SH-SY5Y (cell line): ENCODE results near the gene GADL1.

ENCODE experiments used
- GATA2 ChIP-seq: IDR thresholded peaks from 2 replicates; pipeline ENCODE4 v1.6.1; 2011; ENCODE audit warnings: mild to moderate bottlenecking, low read depth, low read length
- GATA3 ChIP-seq: IDR thresholded peaks from 2 replicates; pipeline ENCODE4 v1.6.1; 2011; ENCODE audit warnings: low read depth, mild to moderate bottlenecking, low read length, moderate library complexity

The GADL1 gene

DNA sequence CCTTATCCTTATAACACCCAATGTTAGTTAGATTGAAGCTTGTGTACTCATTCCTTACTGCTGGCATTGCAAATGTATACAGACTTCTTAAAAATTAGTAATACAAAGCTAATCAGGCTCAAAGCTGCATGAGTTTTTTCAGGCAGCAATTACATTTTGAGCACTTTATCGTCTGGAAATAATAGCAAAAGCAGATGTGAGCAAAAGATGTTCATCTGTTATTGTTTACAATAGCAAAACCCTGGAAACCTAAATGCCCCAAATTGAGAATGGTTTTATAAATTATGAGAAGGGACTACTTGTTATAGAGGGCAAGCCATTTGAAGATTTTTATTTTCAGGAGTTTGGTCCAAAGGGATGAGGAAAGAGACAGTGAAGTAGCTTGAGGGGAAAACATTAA lies 126.4 kb downstream of the GADL1 start:
- no peak for TF ChIP-seq GATA3
- no peak for TF ChIP-seq GATA2

- TF ChIP-seq GATA3 (no peak), GATA2 (no peak)
Observed at GRCh38 chr3:30766522-30766921, 127.9 kb downstream of the GADL1 start.

- no peak for TF ChIP-seq GATA2
- TF ChIP-seq GATA3: no peak
Observed at GRCh38 chr3:30764891-30765290, 129.6 kb downstream of the GADL1 start.

DNA sequence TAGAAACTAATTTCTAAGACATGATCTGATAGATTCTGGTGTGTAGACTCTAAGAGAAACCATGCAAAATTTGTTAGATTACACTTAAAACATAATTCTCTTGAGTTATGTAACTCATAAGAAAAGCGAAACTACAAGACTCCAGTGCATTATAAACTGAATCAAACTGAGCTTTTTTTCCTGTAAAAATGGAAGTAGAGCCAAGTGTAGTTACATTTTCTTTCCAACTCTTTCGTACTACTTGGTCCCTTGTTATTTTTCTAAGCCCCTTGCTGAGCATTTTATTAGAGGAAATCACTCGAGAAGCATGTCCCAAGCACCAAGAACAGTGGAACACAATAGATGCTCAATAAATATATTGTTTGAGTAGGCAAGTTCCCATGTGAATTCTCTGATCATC lies 130.2 kb downstream of the GADL1 start:
- no peak for TF ChIP-seq GATA3
- no peak for TF ChIP-seq GATA2

DNA sequence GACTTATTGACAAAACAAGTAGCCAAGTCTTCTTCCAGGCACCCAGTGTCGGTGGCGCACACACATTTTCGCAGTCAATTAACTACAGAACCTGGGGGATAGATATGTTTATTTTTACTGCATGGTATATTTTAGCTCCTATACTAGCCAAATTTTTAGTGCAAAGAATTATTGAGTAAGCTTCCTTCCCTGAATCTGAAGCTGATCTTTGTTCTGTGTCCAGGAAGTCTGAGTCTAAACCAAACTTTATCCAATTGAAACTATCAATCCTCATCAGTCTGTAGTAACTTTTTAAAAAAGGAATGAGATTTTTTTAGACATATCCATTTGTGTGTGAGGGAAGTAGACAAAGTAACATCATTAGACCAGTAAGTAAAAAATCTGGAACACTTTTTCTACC lies 133.1 kb downstream of the GADL1 start:
- TF ChIP-seq GATA3 (no peak), GATA2 (no peak)

- TF ChIP-seq GATA2 (no peak), GATA3 (no peak)
Observed at GRCh38 chr3:30760737-30761136, 133.7 kb downstream of the GADL1 start.

GRCh38 chr3:30760040-30760695 lies 134.3 kb downstream of the GADL1 start:
- TF ChIP-seq GATA3 (no peak), GATA2 (no peak)

DNA sequence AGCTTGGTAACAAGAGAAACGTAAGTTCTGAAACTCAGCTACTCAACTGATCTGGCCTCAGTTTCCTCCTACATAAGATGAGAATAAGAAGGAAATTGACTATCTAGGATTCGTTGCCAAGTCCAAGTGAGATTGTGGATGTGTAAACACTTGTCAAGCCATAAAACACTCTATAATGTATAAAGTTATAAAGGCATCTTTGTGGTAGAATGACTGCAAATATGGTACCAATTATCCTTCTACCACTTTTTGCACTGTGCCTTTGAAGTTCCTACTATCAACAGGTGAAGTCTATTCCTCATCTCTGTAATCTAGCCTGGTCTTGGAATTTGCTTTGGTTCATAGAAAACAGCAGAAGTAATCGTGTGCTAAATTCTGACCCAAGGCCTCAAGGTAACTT lies 138.2 kb downstream of the GADL1 start:
- TF ChIP-seq GATA2 (no peak), GATA3 (no peak)

DNA sequence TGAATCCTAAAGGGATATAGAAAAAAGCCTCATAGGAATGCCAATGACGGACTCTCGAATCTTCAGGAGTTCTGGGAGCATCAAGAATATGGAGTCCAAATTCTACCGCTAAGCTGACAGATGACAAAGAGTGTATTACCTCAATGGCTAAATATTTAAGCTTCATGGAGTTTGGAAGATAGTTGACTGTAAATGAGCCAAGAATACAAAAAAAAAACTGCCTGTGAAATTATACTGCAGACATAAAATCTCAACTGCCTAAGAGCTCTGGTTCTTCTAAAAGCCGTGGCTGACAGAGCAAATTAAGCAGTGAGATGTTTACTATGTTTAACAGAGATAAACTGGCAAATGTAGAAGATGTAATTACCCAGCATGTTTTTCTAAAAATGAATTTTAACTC lies 140.0 kb downstream of the GADL1 start:
- TF ChIP-seq GATA3 (no peak), GATA2 (no peak)

DNA sequence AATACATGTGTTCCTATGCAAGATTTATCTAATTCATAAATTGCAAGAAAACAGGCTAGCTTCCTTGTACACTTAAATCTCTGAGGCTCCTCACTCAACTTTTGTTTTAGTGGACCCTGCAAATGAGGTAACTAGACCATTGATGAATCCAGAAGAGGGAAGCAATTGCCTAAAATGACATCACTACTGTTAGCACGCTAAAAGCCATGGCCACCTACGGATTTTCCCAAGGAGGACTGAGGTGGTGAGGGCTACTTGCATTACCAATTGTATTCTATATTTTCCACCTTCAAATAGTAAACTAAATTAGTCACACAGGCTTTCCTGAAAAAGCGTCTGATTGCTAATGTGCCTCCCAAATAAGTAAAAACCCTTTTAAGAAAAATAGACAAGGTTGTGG lies 140.7 kb downstream of the GADL1 start:
- TF ChIP-seq GATA2 (no peak), GATA3 (no peak)

GRCh38 chr3:30752970-30753369 lies 141.5 kb downstream of the GADL1 start:
- TF ChIP-seq GATA2: no peak
- no peak for TF ChIP-seq GATA3

DNA sequence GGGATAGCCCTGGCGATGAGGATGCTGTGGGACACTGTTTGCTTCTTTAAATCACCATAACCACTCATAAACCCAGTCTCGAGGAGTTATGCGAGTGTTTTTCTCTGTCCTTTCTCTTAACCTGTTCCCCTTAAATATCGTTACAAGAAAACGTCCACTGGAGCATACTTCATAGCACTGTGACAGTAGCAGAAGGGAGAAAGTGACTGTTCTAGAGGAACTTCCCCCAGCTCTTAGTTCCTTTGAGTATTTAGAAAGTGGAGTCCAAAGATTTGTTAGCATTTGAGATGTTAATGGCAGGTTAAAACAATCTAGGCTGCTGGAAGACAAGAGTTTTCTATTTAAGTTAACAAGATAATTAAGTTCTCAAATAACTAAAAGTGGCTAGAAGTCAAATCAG lies 142.0 kb downstream of the GADL1 start:
- TF ChIP-seq GATA3 (no peak), GATA2 (no peak)

- TF ChIP-seq GATA3: no peak
- TF ChIP-seq GATA2: no peak
Observed at GRCh38 chr3:30751610-30752299, 142.7 kb downstream of the GADL1 start.

DNA sequence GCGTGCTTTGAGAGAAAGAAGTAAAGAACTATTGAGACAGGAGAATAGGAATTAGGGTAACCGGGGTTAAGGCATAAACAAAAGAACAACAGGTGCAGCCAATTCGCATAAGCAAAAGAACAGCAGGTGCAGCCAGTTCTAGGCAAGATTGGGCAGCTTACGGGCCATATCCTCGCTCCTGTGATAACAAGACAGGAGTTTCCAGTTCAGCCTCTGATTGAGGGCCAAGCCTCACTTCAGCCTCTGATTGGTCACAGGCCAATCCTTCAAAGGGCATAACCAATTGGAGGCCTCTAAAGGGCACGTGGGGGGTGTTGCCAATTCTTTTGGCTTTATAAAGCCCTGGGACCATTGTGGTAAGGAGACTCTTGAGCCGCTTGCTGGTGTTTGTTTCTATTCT lies 143.5 kb downstream of the GADL1 start:
- TF ChIP-seq GATA3 (no peak), GATA2 (no peak)

GRCh38 chr3:30749230-30749629 lies 145.2 kb downstream of the GADL1 start:
- TF ChIP-seq GATA2: no peak
- no peak for TF ChIP-seq GATA3
